Hepatocyte (in vitro differentiated cells): ENCODE data around the gene IDH2. TPM values are rescaled to one million over a fixed set of nuclear protein-coding genes. Genes with fewer than 3 reads are reported as not detected.

Source experiments
- DNase-seq: peaks from one replicate; pipeline ENCODE4 v3.0.0-alpha.2; 2016; ENCODE audit warnings: low spot score
- H2AFZ ChIP-seq: fragments of 200-600 bp; sonication (generic); 2 replicates; pipeline ENCODE4 v1.6.0; 2016; ENCODE audit warnings: antibody characterized with exemption, mild to moderate bottlenecking
- H3K27ac ChIP-seq: fragments of 200-600 bp; sonication (generic); 2 replicates; pipeline ENCODE4 v1.5.1; 2016; ENCODE audit warnings: mild to moderate bottlenecking
- H3K27me3 ChIP-seq: fragments of 200-600 bp; sonication (generic); 2 replicates; pipeline ENCODE4 v1.6.1; 2016
- H3K36me3 ChIP-seq: fragments of 200-600 bp; sonication (generic); replicated peaks from 2 replicates; pipeline ENCODE4 v1.5.1; 2016; ENCODE audit warnings: low read depth; ENCODE audit not compliant: insufficient read depth
- H3K4me1 ChIP-seq: fragments of 200-600 bp; sonication (generic); 2 replicates; pipeline ENCODE4 v1.5.1; 2016; ENCODE audit warnings: mild to moderate bottlenecking, moderate library complexity; ENCODE audit not compliant: insufficient read depth
- H3K4me2 ChIP-seq: fragments of 200-600 bp; sonication (generic); 2 replicates; pipeline ENCODE4 v1.6.0; 2016
- H3K4me3 ChIP-seq: fragments of 200-600 bp; sonication (generic); 2 replicates; pipeline ENCODE4 v1.5.1; 2016; ENCODE audit warnings: mild to moderate bottlenecking
- H3K79me2 ChIP-seq: fragments of 200-600 bp; sonication (generic); 2 replicates; pipeline ENCODE4 v1.6.0; 2017; ENCODE audit warnings: mild to moderate bottlenecking
- H3K9me2 ChIP-seq: fragments of 200-600 bp; sonication (generic); replicated peaks from 2 replicates; pipeline ENCODE4 v1.6.0; 2017; ENCODE audit warnings: mild to moderate bottlenecking; ENCODE audit not compliant: insufficient read depth
- H3K9me3 ChIP-seq: fragments of 200-600 bp; sonication (generic); 2 replicates; pipeline ENCODE4 v1.5.1; 2016; ENCODE audit warnings: low read depth, mild to moderate bottlenecking
- H4K20me1 ChIP-seq: fragments of 200-600 bp; sonication (generic); 2 replicates; pipeline ENCODE4 v1.6.0; 2016; ENCODE audit warnings: mild to moderate bottlenecking; ENCODE audit not compliant: insufficient read depth, poor library complexity, severe bottlenecking
- EZH2 ChIP-seq: fragments of 200-600 bp; sonication (generic); IDR thresholded peaks from 2 replicates; pipeline ENCODE4 v1.6.1; 2016; ENCODE audit warnings: antibody characterized with exemption, mild to moderate bottlenecking, borderline replicate concordance
- EZH2phosphoT487 ChIP-seq: fragments of 200-600 bp; sonication (generic); IDR thresholded peaks from one replicate; pipeline ENCODE4 v1.6.1; 2018; ENCODE audit warnings: antibody characterized with exemption, mild to moderate bottlenecking, low read depth, moderate library complexity; ENCODE audit not compliant: unreplicated experiment, severe bottlenecking
- WGBS: methylation state at CpG from one replicate; pipeline ENCODE4 v1.1.6; 2016; ENCODE audit warnings: low lambda C conversion rate; ENCODE audit errors: missing lambda C conversion rate; 5-methylcytosine and 5-hydroxymethylcytosine counted together
- polyA plus RNA-seq: library from polyadenylated mRNA; unstranded; fragments of >200 nt; fragmentation: Nextera tagmentation; extraction: Ambion mirVana; gene quantifications from 2 replicates; pipeline ENCODE4 v1.2.1, GENCODE V29; 2016
- total RNA-seq: library from RNA; depleted of rRNA; stranded (reverse); fragments of >200 nt; gene quantifications from 2 replicates; pipeline ENCODE4 v1.2.3, GENCODE V29; 2014
- TF ChIP-seq, protein P1 (sequence below): fragments of 200-600 bp; sonication (generic); IDR thresholded peaks from 2 replicates; pipeline ENCODE4 v1.5.1; 2016; ENCODE audit warnings: antibody characterized with exemption, mild to moderate bottlenecking; ENCODE audit not compliant: poor library complexity

IDH2 gene
- total and polyA plus RNA-seq, 2 experiments from 2014 or later = 163 to 327 TPM

GRCh38 chr15:90074916-90075315, 27.4 kb downstream of the IDH2 start:
- Histone ChIP-seq H3K27ac (peak overlapping the region; percentile 76), H3K36me3 (no peaks in the 10 kb centered on the region), H2AFZ (no peak overlapping the region), H3K9me3 (no peaks in the 10 kb centered on the region), H3K4me3 (no peak overlapping the region), H3K4me1 (peaks cover 13% of the 10 kb centered on the region), H4K20me1 (no peaks in the 10 kb centered on the region), H3K9me2 (no peaks in the 10 kb centered on the region), H3K4me2 (no peak overlapping the region), H3K27me3 (no peaks in the 10 kb centered on the region), H3K79me2 (peaks cover 5% of the 10 kb centered on the region)
- TF ChIP-seq, protein P1, sequence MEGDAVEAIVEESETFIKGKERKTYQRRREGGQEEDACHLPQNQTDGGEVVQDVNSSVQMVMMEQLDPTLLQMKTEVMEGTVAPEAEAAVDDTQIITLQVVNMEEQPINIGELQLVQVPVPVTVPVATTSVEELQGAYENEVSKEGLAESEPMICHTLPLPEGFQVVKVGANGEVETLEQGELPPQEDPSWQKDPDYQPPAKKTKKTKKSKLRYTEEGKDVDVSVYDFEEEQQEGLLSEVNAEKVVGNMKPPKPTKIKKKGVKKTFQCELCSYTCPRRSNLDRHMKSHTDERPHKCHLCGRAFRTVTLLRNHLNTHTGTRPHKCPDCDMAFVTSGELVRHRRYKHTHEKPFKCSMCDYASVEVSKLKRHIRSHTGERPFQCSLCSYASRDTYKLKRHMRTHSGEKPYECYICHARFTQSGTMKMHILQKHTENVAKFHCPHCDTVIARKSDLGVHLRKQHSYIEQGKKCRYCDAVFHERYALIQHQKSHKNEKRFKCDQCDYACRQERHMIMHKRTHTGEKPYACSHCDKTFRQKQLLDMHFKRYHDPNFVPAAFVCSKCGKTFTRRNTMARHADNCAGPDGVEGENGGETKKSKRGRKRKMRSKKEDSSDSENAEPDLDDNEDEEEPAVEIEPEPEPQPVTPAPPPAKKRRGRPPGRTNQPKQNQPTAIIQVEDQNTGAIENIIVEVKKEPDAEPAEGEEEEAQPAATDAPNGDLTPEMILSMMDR = no peak
- TF ChIP-seq EZH2 = no peak
- no peak for TF ChIP-seq EZH2phosphoT487
- WGBS = 87% methylated on average over 5 of the region's 5 CpGs
- DNase-seq = no peak

- H3K36me3 ChIP-seq = no peaks in the 10 kb centered on the region
Measured at GRCh38 chr15:90074023-90074422, 28.2 kb downstream of the IDH2 start.

DNA sequence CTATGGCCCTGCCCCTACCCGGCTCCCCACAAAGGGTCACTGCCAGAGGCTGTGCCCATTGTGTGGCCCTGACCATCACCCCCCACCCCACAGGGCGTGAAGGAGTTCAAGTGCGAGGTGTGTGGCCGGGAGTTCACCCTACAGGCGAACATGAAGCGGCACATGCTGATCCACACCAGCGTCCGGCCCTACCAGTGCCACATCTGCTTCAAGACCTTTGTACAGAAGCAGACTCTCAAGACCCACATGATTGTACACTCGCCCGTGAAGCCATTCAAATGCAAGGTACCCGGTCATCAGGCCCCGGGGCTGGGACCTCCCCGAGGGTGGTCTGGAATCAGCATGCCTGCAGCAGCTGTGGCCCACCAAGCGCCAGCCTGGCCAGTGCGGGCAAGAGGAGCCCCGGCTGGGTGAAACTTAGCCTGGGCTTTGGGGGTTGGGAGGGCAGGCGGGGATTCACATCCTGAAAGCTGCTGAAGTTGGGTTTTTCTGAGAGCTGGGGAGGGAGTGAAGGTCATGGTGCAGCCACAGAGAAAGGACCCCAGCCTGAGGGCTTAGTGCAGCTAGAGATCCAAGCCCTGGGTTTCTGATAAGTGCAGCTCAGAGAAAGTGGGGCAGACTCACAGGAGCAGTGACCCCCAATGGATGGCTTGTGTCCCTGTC, 29.2 kb downstream of the IDH2 start:
- no peak overlapping the region for H3K4me2 ChIP-seq
- peaks cover 13% of the 10 kb centered on the region for H3K4me1 ChIP-seq
- no peak for DNase-seq
- no peaks in the 10 kb centered on the region for H3K36me3 ChIP-seq
- WGBS = 93% methylated on average over 16 of the region's 17 CpGs
- H3K9me2 ChIP-seq = no peaks in the 10 kb centered on the region
- peaks cover 5% of the 10 kb centered on the region for H3K79me2 ChIP-seq
- TF ChIP-seq, protein P1 = no peak
- TF ChIP-seq EZH2 (no peak), EZH2phosphoT487 (no peak)
- no peak overlapping the region for H2AFZ ChIP-seq
- no peak overlapping the region for H3K27ac ChIP-seq
- no peaks in the 10 kb centered on the region for H4K20me1 ChIP-seq
- no peaks in the 10 kb centered on the region for H3K9me3 ChIP-seq
- H3K4me3 ChIP-seq = no peak overlapping the region
- no peaks in the 10 kb centered on the region for H3K27me3 ChIP-seq

More at GRCh38 chr15:90074023-90074422, 28.2 kb downstream of the IDH2 start:
- Histone ChIP-seq H3K4me1 (peaks cover 13% of the 10 kb centered on the region), H3K9me2 (no peaks in the 10 kb centered on the region), H3K9me3 (no peaks in the 10 kb centered on the region), H4K20me1 (no peaks in the 10 kb centered on the region), H2AFZ (no peak overlapping the region), H3K27ac (no peak overlapping the region), H3K79me2 (peaks cover 5% of the 10 kb centered on the region), H3K4me3 (no peak overlapping the region), H3K27me3 (no peaks in the 10 kb centered on the region), H3K4me2 (no peak overlapping the region)
- WGBS = 94% methylated on average over 12 of the region's 12 CpGs
- TF ChIP-seq EZH2phosphoT487 = no peak
- TF ChIP-seq EZH2 = no peak
- TF ChIP-seq, protein P1 = no peak
- DNase-seq = no peak
